Retina (tissue), 1 donor: ENCODE data around the gene RELL2.

Experiments
- DNase-seq: peaks from one replicate; pipeline ENCODE4 v3.0.0-alpha.2; 2016

RELL2 gene

GRCh38 chr5:141623186-141623585 is 13.6 kb upstream of the RELL2 start:
- no peak for DNase-seq

- DNase-seq = no peak
Observed at GRCh38 chr5:141623611-141624010, 13.2 kb upstream of the RELL2 start.

- no peak for DNase-seq
Observed at GRCh38 chr5:141628175-141628788, 8.5 kb upstream of the RELL2 start.

GRCh38 chr5:141630570-141631140 is 6.1 kb upstream of the RELL2 start:
- DNase-seq = no peak

- no peak for DNase-seq
Observed at GRCh38 chr5:141632650-141633049, 4.1 kb upstream of the RELL2 start.

- DNase-seq = no peak
Observed at GRCh38 chr5:141633871-141634561, 2.8 kb upstream of the RELL2 start.

GRCh38 chr5:141634720-141635119 is 2.1 kb upstream of the RELL2 start:
- no peak for DNase-seq

- no peak for DNase-seq
Observed at GRCh38 chr5:141635646-141636045, 1.2 kb upstream of the RELL2 start.

GRCh38 chr5:141636106-141636412 is 738 bp upstream of the RELL2 start:
- DNase-seq = no peak

- DNase-seq = peak; percentile 83
Observed at GRCh38 chr5:141637123-141637766, 448 bp downstream of the RELL2 start.

GRCh38 chr5:141637767-141638419 is 1.1 kb downstream of the RELL2 start:
- DNase-seq = peak; percentile 74

GRCh38 chr5:141638771-141639170 is 2.0 kb downstream of the RELL2 start:
- no peak for DNase-seq

- no peak for DNase-seq
Observed at GRCh38 chr5:141639357-141640050, 2.7 kb downstream of the RELL2 start.

- DNase-seq = no peak
Observed at GRCh38 chr5:141640051-141640415, 3.2 kb downstream of the RELL2 start.

GRCh38 chr5:141640698-141641097 is 3.9 kb downstream of the RELL2 start:
- DNase-seq = no peak

- DNase-seq = no peak
Observed at GRCh38 chr5:141641634-141642267, 5.0 kb downstream of the RELL2 start.

GRCh38 chr5:141646026-141646425 is 9.2 kb downstream of the RELL2 start:
- no peak for DNase-seq

GRCh38 chr5:141647242-141647641 is 10.4 kb downstream of the RELL2 start:
- DNase-seq = no peak

GRCh38 chr5:141647851-141648250 is 11.1 kb downstream of the RELL2 start:
- DNase-seq = no peak

- DNase-seq = no peak
Observed at GRCh38 chr5:141649056-141649688, 12.4 kb downstream of the RELL2 start.

GRCh38 chr5:141649972-141650371 is 13.2 kb downstream of the RELL2 start:
- DNase-seq = no peak
